Measurements from ENCODE around the gene FBLN7. TPM values are rescaled to one million over a fixed set of nuclear protein-coding genes. Genes with fewer than 3 reads are reported as not detected.
A peak's percentile ranks its signal among the peaks of the same experiment; 100 is the strongest.

The FBLN7 gene
- total RNA-seq, 6 experiments from 2014 or later: 1.2 to 5.4 (median 2.9) TPM

DNA sequence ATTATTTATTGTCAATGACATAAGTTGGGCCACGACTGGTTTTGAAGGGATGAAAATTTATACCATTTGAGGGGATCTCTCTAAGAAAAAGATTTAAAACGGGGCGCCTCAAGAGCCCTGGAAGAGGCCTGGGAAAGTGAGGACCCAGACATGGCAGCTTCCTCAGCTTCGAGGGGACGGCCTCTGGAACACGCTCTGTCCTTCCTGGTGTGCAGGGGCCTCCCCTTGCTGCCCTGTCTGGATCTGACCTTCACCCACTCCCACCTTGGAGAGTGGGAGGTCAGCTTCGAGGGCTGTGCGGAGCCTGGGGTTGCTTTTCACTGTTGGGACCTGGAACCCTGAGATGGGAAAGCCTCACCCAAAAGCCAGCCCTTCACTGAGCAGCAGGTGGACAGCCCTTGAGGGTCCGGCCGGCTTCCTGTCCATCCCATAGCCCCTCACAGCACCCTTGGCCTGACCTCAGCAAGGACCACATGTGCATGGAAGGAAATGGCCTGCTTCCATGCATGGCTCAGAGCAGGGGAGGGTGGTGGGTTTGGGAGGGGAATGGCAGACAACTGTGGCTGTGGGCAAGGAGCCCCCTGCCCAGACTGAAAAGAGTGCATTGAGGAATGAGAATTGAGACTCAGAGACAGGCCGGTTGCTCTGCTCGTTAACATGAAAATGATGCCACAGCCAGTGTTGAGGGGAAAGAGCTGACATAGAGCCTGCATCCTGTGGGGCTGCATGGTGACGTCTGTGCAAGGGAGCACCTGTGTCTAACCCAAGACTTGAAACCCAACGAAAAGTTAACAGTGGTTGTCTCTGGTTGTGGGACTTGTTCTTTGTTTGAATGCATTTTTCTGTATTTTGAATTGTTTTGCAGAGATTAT, 16.3 kb downstream of the FBLN7 start:
- 53% methylated on average over 2 of the region's 14 CpGs for WGBS (ENCODE audit: insufficient coverage, low coverage, low lambda C conversion rate, missing lambda C conversion rate)
- ATAC-seq (no peak), DNase-seq (no peak)
- H3K9me3 ChIP-seq: no peaks in the 10 kb centered on the region
- no peaks in the 10 kb centered on the region for H3K27me3 ChIP-seq
- no peaks in the 10 kb centered on the region for H3K4me1 ChIP-seq
- TF ChIP-seq, protein P1, sequence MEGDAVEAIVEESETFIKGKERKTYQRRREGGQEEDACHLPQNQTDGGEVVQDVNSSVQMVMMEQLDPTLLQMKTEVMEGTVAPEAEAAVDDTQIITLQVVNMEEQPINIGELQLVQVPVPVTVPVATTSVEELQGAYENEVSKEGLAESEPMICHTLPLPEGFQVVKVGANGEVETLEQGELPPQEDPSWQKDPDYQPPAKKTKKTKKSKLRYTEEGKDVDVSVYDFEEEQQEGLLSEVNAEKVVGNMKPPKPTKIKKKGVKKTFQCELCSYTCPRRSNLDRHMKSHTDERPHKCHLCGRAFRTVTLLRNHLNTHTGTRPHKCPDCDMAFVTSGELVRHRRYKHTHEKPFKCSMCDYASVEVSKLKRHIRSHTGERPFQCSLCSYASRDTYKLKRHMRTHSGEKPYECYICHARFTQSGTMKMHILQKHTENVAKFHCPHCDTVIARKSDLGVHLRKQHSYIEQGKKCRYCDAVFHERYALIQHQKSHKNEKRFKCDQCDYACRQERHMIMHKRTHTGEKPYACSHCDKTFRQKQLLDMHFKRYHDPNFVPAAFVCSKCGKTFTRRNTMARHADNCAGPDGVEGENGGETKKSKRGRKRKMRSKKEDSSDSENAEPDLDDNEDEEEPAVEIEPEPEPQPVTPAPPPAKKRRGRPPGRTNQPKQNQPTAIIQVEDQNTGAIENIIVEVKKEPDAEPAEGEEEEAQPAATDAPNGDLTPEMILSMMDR (IDR thresholded peaks at IDR 0.05): no peak
- TF ChIP-seq POLR2A (IDR thresholded peaks at IDR 0.05): no peak
- intact Hi-C loops (cut with DNase I): no loop called here
- no peak overlapping the region for H3K27ac ChIP-seq
- H3K4me3 ChIP-seq: no peak overlapping the region
- H3K36me3 ChIP-seq: no peaks in the 10 kb centered on the region

DNA sequence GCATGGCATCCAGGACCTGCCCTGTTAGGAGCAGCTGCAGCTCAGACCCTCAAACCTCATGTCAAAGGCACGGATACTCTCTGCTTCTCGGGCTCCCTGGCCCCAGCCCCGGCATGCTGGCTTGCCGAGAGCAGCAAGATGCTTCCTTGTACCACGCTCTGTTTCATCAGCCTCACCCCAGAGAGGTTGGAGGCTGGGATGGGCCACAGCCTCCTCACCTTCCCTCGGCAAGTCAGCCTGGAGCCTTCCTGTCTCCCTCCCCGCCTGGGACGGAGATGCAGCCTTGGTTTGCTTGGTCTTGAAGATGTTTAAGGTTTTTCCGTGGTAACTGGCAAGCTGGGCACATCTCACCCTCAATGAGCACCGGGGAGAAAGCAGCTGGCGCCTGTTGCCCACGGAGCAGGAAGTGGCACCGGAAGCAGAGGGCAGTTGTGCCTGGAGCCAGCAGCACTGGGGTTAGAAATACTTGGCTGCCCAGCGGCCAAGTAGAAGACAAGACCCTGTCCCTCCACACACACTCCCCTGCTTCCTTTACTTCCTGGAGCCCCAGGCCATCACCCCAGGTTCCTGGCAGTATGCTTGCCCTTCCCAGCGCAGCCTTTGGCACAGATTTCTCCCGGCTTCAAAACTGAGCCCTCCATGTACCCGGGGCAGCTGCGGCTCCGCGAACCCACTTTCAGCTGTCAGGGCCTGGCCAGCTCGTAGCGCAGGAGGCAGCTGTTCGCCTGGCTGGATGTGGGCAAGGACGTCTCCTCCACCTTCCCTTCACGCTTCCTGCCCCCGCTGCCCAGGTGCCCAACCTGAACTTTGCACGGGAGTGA, 17.4 kb downstream of the FBLN7 start:
- WGBS (ENCODE audit: insufficient coverage, low coverage, low lambda C conversion rate, missing lambda C conversion rate): 34% methylated on average over 5 of the region's 27 CpGs
- intact Hi-C loops (cut with DNase I): no loop called here
- TF ChIP-seq, protein P1 (IDR thresholded peaks at IDR 0.05): no peak
- TF ChIP-seq POLR2A (IDR thresholded peaks at IDR 0.05): no peak
- Histone ChIP-seq H3K4me1 (no peaks in the 10 kb centered on the region), H3K27ac (no peak overlapping the region), H3K9me3 (no peaks in the 10 kb centered on the region), H3K36me3 (no peaks in the 10 kb centered on the region), H3K4me3 (no peak overlapping the region), H3K27me3 (no peaks in the 10 kb centered on the region)
- DNase-seq (peak in 1 of 3 donors; percentile 34), ATAC-seq (peak; percentile 18 to 79 (median 52))

DNA sequence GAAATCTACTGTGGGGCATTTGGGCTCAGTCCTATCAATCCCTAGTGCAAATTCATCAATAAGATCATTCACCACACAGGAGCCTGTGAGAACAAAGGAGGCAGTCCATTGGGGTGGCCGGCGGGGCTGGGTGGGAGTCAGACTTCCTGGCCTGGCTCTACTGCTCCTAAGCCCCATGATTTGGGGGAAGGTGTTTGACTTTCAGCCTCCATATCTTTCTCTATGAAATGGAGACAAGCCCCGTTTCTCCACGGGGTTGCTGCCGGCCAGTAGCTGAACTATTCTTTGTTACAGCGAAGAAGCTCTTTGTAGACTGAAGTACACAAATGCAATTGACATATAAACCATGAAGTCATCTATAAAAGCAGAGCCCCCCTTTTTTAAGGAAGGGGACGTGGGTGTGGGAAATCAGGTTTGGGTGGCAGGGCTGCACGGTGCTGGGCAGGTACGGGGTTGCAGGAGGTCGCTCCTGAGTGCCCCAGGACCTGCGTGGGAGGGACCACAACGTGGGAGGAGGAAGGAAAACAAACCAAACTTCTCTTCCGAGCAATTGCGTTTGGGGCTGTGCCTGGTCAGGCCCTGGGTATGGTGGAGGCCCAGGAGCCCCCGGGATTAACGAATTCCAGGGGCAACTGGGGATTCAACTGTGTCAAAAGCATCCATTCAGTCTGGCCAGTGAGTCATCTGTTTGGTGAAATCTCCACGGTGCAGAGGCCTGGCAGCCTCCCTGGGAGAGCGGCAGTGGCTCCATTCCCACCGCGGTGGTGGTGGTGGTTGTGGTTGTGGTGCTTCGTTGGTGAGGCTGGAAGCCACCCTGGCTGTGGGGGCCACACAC, 18.2 kb downstream of the FBLN7 start:
- peak in 2 of 4 donors; percentile 17 to 70 for ATAC-seq
- Histone ChIP-seq H3K9me3 (no peaks in the 10 kb centered on the region), H3K36me3 (no peaks in the 10 kb centered on the region), H3K27me3 (no peaks in the 10 kb centered on the region), H3K27ac (no peak overlapping the region), H3K4me3 (no peak overlapping the region), H3K4me1 (no peaks in the 10 kb centered on the region)
- TF ChIP-seq POLR2A (IDR thresholded peaks at IDR 0.05): no peak
- TF ChIP-seq, protein P1 (IDR thresholded peaks at IDR 0.05): no peak
- WGBS (ENCODE audit: insufficient coverage, low coverage, low lambda C conversion rate, missing lambda C conversion rate): 43% methylated on average over 15 of the region's 21 CpGs
- no peak for DNase-seq
- intact Hi-C loops (cut with DNase I): no loop called here

DNA sequence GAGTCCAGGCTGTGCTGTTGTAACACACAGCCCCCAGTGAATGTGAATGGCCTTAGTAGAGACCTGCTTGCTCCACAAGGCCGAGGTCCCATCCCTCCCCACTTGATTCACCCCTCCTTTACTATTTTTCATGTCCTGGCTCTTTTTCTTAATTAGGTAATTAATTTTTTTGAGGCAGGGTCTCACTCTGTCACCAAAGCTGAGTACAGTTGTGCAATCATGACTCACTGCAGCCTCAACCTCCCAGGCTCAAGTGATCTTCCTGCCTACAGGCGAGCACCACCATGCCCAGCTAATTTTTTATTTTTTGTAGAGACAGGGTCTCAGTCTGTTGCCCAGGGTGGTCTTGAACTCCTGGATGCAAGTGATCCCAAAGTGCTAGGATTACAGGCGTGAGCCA, 19.3 kb downstream of the FBLN7 start:
- 56% methylated on average over 3 of the region's 3 CpGs for WGBS (ENCODE audit: insufficient coverage, low coverage, low lambda C conversion rate, missing lambda C conversion rate)
- TF ChIP-seq, protein P1 (IDR thresholded peaks at IDR 0.05): no peak
- no peak for TF ChIP-seq POLR2A (IDR thresholded peaks at IDR 0.05)
- no peaks in the 10 kb centered on the region for H3K9me3 ChIP-seq
- intact Hi-C loops (cut with DNase I): no loop called here
- no peaks in the 10 kb centered on the region for H3K36me3 ChIP-seq
- DNase-seq (no peak), ATAC-seq (no peak)
- no peaks in the 10 kb centered on the region for H3K4me1 ChIP-seq
- no peaks in the 10 kb centered on the region for H3K27me3 ChIP-seq
- no peak overlapping the region for H3K27ac ChIP-seq
- H3K4me3 ChIP-seq: no peak overlapping the region

Measured in right lobe of liver (tissue), 6 donors.